CD4-positive, alpha-beta T cell (primary cell): ENCODE data around the gene CCDC175. TPM values are rescaled to one million over a fixed set of nuclear protein-coding genes. Genes with fewer than 3 reads are reported as not detected.

Source experiments
- ATAC-seq: fragments of 200-7000 bp; cut with Tn5 transposase; one replicate; pipeline ENCODE4 v1.10.0; 2022; ENCODE audit warnings: mild to moderate bottlenecking; ENCODE audit not compliant: poor library complexity
- CTCF ChIA-PET: fragments of 350-600 bp; sonication (Branson Sonifier 250); formaldehyde crosslinking; loops from one replicate; lab custom pipeline; 2021; ENCODE audit warnings: antibody characterized with exemption, inconsistent platforms; lab: Charles Lee
- POLR2A ChIA-PET: fragments of 350-600 bp; sonication (Branson Sonifier 250); formaldehyde crosslinking; loops from one replicate; lab custom pipeline; 2021; ENCODE audit warnings: antibody characterized with exemption, inconsistent platforms; lab: Charles Lee
- DNase-seq, 14 experiments: peaks; one replicate each; pipeline ENCODE4 v3.0.0-alpha.2; 2013 to 2020; ENCODE audit warnings: mixed read lengths in 2 of 14
- H3K27ac ChIP-seq, 2 donors: one replicate each; pipeline versions ENCODE4 v1.5.1 to v1.7.0; 2013; ENCODE audit warnings: low read length in 2 of 2, low read depth in 1 of 2, mild to moderate bottlenecking in 1 of 2
- H3K27me3 ChIP-seq, 2 experiments: 1 replicate in 1 of 2; 2 replicates in 1 of 2; pipeline versions ENCODE4 v1.6.1 to v1.7.0; 2013; ENCODE audit warnings: low read length in 2 of 2, control low read depth in 1 of 2, mild to moderate bottlenecking in 1 of 2, moderate library complexity in 1 of 2; ENCODE audit not compliant: insufficient read depth in 2 of 2, control insufficient read depth in 1 of 2
- H3K36me3 ChIP-seq: one replicate; pipeline ENCODE4 v1.6.1; 2013; ENCODE audit warnings: low read length, control low read depth; ENCODE audit not compliant: insufficient read depth
- H3K4me1 ChIP-seq: one replicate; pipeline ENCODE4 v1.6.1; 2013; ENCODE audit warnings: low read length, control low read depth; ENCODE audit not compliant: insufficient read depth
- H3K4me3 ChIP-seq: one replicate; pipeline ENCODE4 v1.5.1; 2013; ENCODE audit warnings: mild to moderate bottlenecking, low read length, moderate library complexity
- H3K9me3 ChIP-seq, 2 experiments: 1 replicate in 1 of 2; 2 replicates in 1 of 2; pipeline versions ENCODE4 v1.6.1 to v1.7.0; 2013; ENCODE audit warnings: low read length in 2 of 2, mild to moderate bottlenecking in 2 of 2, control low read depth in 1 of 2, moderate library complexity in 1 of 2; ENCODE audit not compliant: control insufficient read depth in 1 of 2, insufficient read depth in 1 of 2
- H3K27ac Mint-ChIP-seq: one replicate; pipeline ENCODE4 v1.8.0; 2020; ENCODE audit warnings: mixed read lengths
- H3K27me3 Mint-ChIP-seq: one replicate; pipeline ENCODE4 v1.8.0; 2021; ENCODE audit warnings: mixed read lengths
- H3K36me3 Mint-ChIP-seq: one replicate; pipeline ENCODE4 v1.8.0; 2021; ENCODE audit warnings: low read depth, mixed read lengths
- H3K4me1 Mint-ChIP-seq: one replicate; pipeline ENCODE4 v1.8.0; 2021; ENCODE audit warnings: low read depth, mixed read lengths
- H3K4me3 Mint-ChIP-seq: one replicate; pipeline ENCODE4 v1.8.0; 2020; ENCODE audit warnings: mild to moderate bottlenecking, mixed read lengths
- H3K9me3 Mint-ChIP-seq: one replicate; pipeline ENCODE4 v1.8.0; 2020; ENCODE audit warnings: mixed read lengths
- CTCF ChIP-seq: fragments of 200-600 bp; IDR thresholded peaks from one replicate; pipeline ENCODE4 v1.8.0; 2022; ENCODE audit warnings: antibody characterized with exemption, mild to moderate bottlenecking
- intact Hi-C, 2 experiments: fragments of 100-400 bp; cut with DNase I in 1 of 2; cut with micrococcal nuclease in 1 of 2; formaldehyde crosslinking; loops; one replicate each; pipeline versions ENCODE4 v1.15.1 to v1.9.0; 2023 to 2025; cut with DNase I, micrococcal nuclease
- total RNA-seq, 174 experiments: library from RNA in 2 of 174; stranded (reverse) in 2 of 174; gene quantifications; one replicate each; pipeline ENCODE4 v1.2.3 and lab custom pipeline; 2021 to 2026

CCDC175 gene
- total RNA-seq, 2 experiments from 2014 or later = not detected

DNA sequence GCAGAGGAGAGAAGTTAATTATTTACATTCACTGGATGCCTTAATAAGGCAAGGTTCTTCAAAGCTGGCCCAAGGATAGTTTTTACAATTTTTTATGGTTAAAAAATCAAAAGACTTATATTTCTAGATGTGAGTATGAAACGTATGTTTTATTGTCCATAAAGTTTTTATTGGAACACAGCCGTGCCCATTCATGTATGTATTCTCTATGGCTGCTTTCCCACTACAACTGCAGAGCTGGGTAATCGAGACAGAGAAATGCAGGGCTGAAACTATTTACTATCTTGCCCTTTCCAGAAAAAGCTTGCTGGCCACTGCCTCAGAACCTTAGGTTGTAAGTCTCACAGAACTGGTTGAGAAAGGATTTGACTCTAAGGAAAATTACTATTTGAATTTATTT is 75.9 kb downstream of the CCDC175 start:
- no peaks in the 10 kb centered on the region for H3K9me3 ChIP-seq

DNA sequence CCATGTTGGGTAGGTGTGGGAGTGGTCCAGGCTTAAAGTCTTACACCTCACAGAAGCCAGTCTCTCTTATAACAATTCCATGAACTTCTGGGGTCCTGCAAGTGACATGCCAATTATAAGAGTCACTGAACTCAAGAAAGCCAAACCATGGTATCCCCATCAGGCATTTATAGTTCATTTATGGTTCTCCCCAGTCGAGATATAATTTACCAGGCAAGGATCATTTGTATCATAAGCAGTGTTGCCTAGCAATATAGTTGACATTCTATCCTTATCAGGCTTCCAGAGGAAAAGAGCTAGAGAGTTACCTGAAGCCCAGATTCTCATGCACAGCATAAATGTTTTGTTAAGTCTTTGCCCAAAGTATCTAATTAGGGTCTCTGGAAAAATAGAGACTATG is 84.2 kb downstream of the CCDC175 start:
- Histone ChIP-seq H3K4me3 (no peak overlapping the region), H3K9me3 (no peaks in the 10 kb centered on the region), H3K27ac (no peak overlapping the region), H3K27me3 (no peaks in the 10 kb centered on the region), H3K4me1 (no peaks in the 10 kb centered on the region), H3K36me3 (peaks cover 67% of the 10 kb centered on the region)
- intact Hi-C loops = loop anchor here in 1 of 2 experiments (5.0 kb wide), 1 partner anchor 35 kb away; no protein-coding TSS in a partner anchor
- H3K9me3 Mint-ChIP-seq = no peaks in the 10 kb centered on the region
- TF ChIP-seq CTCF = no peak
- no peaks in the 10 kb centered on the region for H3K27me3 Mint-ChIP-seq
- no peak overlapping the region for H3K27ac Mint-ChIP-seq
- peaks cover 61% of the 10 kb centered on the region for H3K4me1 Mint-ChIP-seq
- ChIA-PET POLR2A (no interaction called here), CTCF (no interaction called here)
- peaks cover 94% of the 10 kb centered on the region for H3K36me3 Mint-ChIP-seq
- DNase-seq (no peak), ATAC-seq (no peak)
- no peak overlapping the region for H3K4me3 Mint-ChIP-seq

More for the DNA sequence above, 75.9 kb downstream of the CCDC175 start:
- intact Hi-C loops = no loop called here
- ATAC-seq (no peak), DNase-seq (no peak)
- no peak overlapping the region for H3K4me3 Mint-ChIP-seq
- H3K4me3 ChIP-seq = no peak overlapping the region
- H3K27ac ChIP-seq = no peak overlapping the region
- no peaks in the 10 kb centered on the region for H3K9me3 Mint-ChIP-seq
- CTCF ChIA-PET = interaction anchor here (1.3 kb wide), 1 partner anchor 11 kb away, joined by 3 read pairs; no protein-coding TSS in a partner anchor
- no peaks in the 10 kb centered on the region for H3K27me3 ChIP-seq
- H3K4me1 Mint-ChIP-seq = peaks cover 27% of the 10 kb centered on the region
- H3K36me3 ChIP-seq = peaks cover 20% of the 10 kb centered on the region
- H3K27me3 Mint-ChIP-seq = no peaks in the 10 kb centered on the region
- no peak overlapping the region for H3K27ac Mint-ChIP-seq
- no peaks in the 10 kb centered on the region for H3K4me1 ChIP-seq
- peaks cover 62% of the 10 kb centered on the region for H3K36me3 Mint-ChIP-seq
- POLR2A ChIA-PET = no interaction called here
- TF ChIP-seq CTCF = no peak

GRCh38 chr14:59490756-59491155 is 85.9 kb downstream of the CCDC175 start:
- H3K27ac Mint-ChIP-seq = no peak overlapping the region
- CTCF ChIA-PET = interaction anchor here (0.6 kb wide), 1 partner anchor 363 kb away, joined by 3 read pairs; no protein-coding TSS in a partner anchor

More at GRCh38 chr14:59490756-59491155, 85.9 kb downstream of the CCDC175 start:
- intact Hi-C loops = loop anchor here in 1 of 2 experiments (5.0 kb wide), 1 partner anchor 33 kb away; no protein-coding TSS in a partner anchor
- H3K4me1 ChIP-seq = peaks cover 7% of the 10 kb centered on the region
- no peak overlapping the region for H3K4me3 Mint-ChIP-seq
- H3K27me3 ChIP-seq = no peaks in the 10 kb centered on the region
- ATAC-seq = no peak
- POLR2A ChIA-PET = no interaction called here
- no peaks in the 10 kb centered on the region for H3K9me3 ChIP-seq
- peaks cover 65% of the 10 kb centered on the region for H3K36me3 ChIP-seq
- TF ChIP-seq CTCF = no peak
- no peaks in the 10 kb centered on the region for H3K27me3 Mint-ChIP-seq
- H3K4me3 ChIP-seq = no peak overlapping the region
- no peak overlapping the region for H3K27ac ChIP-seq
- no peak for DNase-seq
- peaks cover 83% of the 10 kb centered on the region for H3K36me3 Mint-ChIP-seq
- H3K4me1 Mint-ChIP-seq = peaks cover 66% of the 10 kb centered on the region
- no peaks in the 10 kb centered on the region for H3K9me3 Mint-ChIP-seq
